GM19452 (cell line): ENCODE measurements around the gene DACT1.

Experiments used
- ATAC-seq: cut with Tn5 transposase; IDR thresholded peaks from one replicate; pipeline ENCODE4 v1.9.1; 2021; ENCODE audit not compliant: unreplicated experiment

Gene DACT1

DNA sequence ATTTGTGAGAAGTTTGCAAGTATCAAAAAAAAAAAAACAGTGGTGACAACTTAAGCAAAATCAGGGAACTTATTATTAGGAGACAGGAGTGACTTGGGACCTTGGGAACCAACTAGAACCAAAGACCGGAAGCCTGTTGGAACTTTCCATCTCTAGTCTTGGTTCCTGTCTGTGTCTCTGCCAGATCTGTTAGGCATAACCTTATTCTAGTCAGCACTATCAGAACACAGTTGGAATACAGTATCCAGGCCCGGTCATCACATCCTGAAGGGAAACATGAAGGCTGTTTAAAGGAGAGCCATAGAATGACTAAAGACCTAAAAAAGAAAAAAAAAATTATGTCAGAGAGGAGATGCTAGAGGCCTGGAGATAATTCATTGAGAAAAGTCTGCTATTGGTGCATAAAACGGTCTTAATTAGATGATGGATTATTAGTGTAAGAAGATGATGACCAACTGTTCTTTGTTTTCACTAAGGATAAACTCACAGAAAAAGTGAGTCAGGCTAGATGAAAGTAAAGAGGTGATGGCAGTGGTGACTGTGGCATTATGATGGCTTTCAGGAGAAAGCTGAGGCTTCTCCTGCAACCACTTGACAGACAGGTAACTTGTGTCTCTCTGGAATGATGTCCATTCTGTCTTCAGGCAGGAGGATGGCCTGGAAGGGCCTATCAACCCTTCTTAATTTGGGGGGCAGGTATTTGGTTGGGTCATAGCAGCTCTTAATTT lies 28.2 kb downstream of the DACT1 start:
- no peak for ATAC-seq

GRCh38 chr14:58666737-58667136 lies 29.0 kb downstream of the DACT1 start:
- ATAC-seq = no peak

- no peak for ATAC-seq
These were observed 30.1 kb downstream of the DACT1 start for GRCh38 chr14:58667900-58668299.

- ATAC-seq = no peak
These were observed 31.2 kb downstream of the DACT1 start for GRCh38 chr14:58668848-58669480.

GRCh38 chr14:58669556-58670200 lies 31.9 kb downstream of the DACT1 start:
- no peak for ATAC-seq

- no peak for ATAC-seq
These were observed 33.3 kb downstream of the DACT1 start for GRCh38 chr14:58671024-58671423.

DNA sequence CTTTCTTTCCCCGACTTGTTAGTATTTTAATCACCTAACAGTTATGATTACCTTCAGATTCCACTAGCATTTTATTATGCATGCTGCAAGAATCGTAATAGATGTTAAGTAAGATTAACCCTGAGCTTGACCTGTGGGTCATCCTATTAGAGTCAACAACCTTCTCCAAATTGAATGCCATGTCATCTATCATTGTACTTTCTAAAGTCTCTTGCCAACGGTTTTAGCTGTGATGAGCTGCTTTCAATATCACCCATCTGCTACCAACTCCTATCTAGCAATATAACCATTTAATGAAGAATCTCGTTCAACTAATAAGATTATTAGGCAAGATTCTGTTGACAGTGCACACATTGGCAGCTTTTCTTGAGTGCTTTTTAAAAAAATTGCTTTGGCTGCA lies 33.7 kb downstream of the DACT1 start:
- ATAC-seq = no peak

DNA sequence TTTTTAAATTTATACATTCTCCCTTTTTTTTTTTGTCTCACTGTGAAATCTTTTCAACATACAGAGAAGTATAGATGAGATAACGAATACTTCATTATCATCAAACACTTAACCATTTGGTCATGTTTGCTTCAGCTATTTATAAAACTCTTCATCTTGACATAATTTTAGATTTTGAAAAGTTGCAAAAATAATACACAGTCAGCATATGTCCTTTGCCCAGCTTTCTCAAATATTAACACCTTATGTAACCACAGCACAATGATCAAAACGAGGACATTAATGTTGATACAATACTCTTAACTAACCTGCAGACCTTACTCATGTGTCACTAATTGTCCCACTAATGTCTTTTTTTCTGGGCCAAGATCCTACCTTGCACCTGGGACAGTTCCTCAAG lies 36.0 kb downstream of the DACT1 start:
- ATAC-seq = no peak

- ATAC-seq = no peak
These were observed 39.2 kb downstream of the DACT1 start for GRCh38 chr14:58677001-58677400.

GRCh38 chr14:58677517-58677916 lies 39.8 kb downstream of the DACT1 start:
- ATAC-seq = no peak

- no peak for ATAC-seq
These were observed 40.2 kb downstream of the DACT1 start for GRCh38 chr14:58677996-58678395.

DNA sequence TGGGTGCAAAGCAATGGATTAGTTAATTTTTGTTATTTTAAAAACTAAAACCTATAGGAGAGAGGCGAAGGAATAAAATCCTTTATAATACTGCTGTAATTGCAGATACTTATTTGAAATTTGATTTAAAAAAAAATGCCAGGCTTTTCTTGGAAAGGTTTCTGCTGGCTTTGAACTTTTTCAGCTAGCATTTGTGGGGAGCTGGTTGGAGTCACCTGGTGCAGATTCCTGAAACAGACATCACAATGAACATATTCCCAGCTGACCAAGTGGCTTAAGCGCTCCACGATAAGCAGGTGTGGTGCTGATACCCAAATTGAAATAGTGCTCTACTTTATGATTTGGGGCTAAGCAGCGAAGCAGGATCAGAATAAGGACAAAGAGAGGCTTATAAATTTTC lies 42.9 kb downstream of the DACT1 start:
- ATAC-seq = no peak

GRCh38 chr14:58687232-58687795 lies 49.6 kb downstream of the DACT1 start:
- no peak for ATAC-seq

DNA sequence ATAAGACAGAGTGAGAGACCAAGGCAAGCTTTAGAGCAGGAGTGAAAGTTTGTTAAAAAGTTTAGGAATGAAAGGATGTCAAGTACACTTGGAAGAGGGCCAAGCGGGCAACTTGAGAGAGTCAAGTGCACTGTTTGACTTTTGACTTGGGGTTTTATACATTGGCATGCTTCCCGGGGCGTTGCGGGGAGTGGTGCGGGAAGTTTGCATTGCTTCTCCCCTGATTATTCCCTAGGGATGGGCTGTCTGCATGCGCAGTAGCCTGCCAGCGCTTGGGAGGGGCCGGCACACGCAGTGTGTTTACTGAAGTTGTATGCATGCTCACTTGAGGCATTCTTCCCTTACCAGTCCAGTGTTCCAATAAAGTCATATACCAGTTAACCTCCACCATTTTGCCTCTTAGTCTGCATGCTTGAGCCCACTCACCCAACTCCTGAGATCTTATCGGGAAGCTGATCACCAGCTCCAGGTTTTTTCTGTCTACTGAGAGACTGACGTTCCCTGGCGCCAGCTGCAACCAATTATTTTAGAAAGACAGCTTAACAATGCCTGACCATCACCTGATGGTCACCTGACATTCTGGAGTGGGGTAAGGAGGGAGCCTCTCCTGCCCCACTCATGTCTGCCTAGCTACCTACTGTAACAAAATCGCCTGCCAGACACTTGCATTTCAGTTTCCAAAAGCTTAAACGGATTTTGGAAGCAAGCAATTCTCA lies 53.2 kb downstream of the DACT1 start:
- no peak for ATAC-seq

DNA sequence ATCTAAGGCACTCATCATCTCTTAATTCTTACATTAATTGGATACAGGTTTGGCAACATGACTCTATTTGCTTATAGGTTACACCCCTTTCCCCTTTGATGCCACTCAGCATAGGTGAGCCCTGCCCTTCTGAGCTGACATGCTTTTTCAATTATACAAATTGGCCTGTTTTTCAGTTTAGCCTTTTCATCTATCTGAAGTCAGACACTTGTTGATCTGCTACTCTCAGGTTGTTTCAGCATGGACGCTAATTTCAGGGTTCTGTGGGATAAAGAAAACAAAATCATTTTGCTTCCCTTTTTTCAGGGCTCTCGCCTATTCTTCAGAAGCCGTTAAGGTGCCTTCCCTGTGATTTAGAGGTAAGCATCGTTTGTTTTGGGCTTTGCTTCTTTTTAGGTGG lies 55.3 kb downstream of the DACT1 start:
- ATAC-seq = no peak

GRCh38 chr14:58695514-58695913 lies 57.8 kb downstream of the DACT1 start:
- ATAC-seq = no peak

- no peak for ATAC-seq
These were observed 59.6 kb downstream of the DACT1 start for GRCh38 chr14:58697266-58697929.
